ENCODE measurements around the gene RSBN1.
"Not testable (repeated sequence)": the region's sequence is repeated elsewhere in the genome, so short reads cannot be mapped to it uniquely, and the experiment has no call there.

RSBN1 gene

GRCh38 chr1:113783254-113784103 is 28.8 kb downstream of the RSBN1 start:
- FAIRE-seq (no peak), DNase-seq (ENCODE audit: low spot score) (no peak)

- no peak for FAIRE-seq
- DNase-seq (ENCODE audit: low spot score) = no peak
Observed at GRCh38 chr1:113782406-113782805, 29.9 kb downstream of the RSBN1 start.

GRCh38 chr1:113780374-113781146 is 31.7 kb downstream of the RSBN1 start:
- no peak for FAIRE-seq

GRCh38 chr1:113779542-113779941 is 32.7 kb downstream of the RSBN1 start:
- no peak for DNase-seq (ENCODE audit: low spot score)
- no peak for FAIRE-seq

More at GRCh38 chr1:113780374-113781146, 31.7 kb downstream of the RSBN1 start:
- DNase-seq (ENCODE audit: low spot score) = no peak

GRCh38 chr1:113777561-113777960 is 34.7 kb downstream of the RSBN1 start:
- no peak for FAIRE-seq
- DNase-seq (ENCODE audit: low spot score) = no peak

GRCh38 chr1:113770031-113770430 is 42.2 kb downstream of the RSBN1 start:
- DNase-seq (ENCODE audit: low spot score) (no peak), FAIRE-seq (no peak)

- no peak for DNase-seq (ENCODE audit: low spot score)
- no peak for FAIRE-seq
Observed at GRCh38 chr1:113769601-113769970, 42.7 kb downstream of the RSBN1 start.

GRCh38 chr1:113768916-113769600 is 43.2 kb downstream of the RSBN1 start:
- DNase-seq (ENCODE audit: low spot score) (no peak), FAIRE-seq (no peak)

- DNase-seq (ENCODE audit: low spot score) = no peak
- no peak for FAIRE-seq
Observed at GRCh38 chr1:113765306-113766230, 46.7 kb downstream of the RSBN1 start.

GRCh38 chr1:113763661-113764060 is 48.6 kb downstream of the RSBN1 start:
- DNase-seq (ENCODE audit: low spot score) = no peak
- FAIRE-seq = no peak

- FAIRE-seq = no peak
Observed at GRCh38 chr1:113761937-113762336, 50.3 kb downstream of the RSBN1 start.

GRCh38 chr1:113760102-113761080 is 51.9 kb downstream of the RSBN1 start:
- DNase-seq (ENCODE audit: low spot score) (no peak), FAIRE-seq (no peak)

More at GRCh38 chr1:113761937-113762336, 50.3 kb downstream of the RSBN1 start:
- DNase-seq (ENCODE audit: low spot score) = no peak

- no peak for FAIRE-seq
Observed at GRCh38 chr1:113759333-113760101, 52.8 kb downstream of the RSBN1 start, which contains the start of gene PHTF1. PHTF1 (minus strand) TSS chr1:113759486; CDS start chr1:113758703, 783 bp downstream.

GRCh38 chr1:113758631-113759332 is 53.5 kb downstream of the RSBN1 start:
- FAIRE-seq (no peak), DNase-seq (ENCODE audit: low spot score) (peak; percentile 81)

More at GRCh38 chr1:113759333-113760101, 52.8 kb downstream of the RSBN1 start, which contains the start of gene PHTF1:
- DNase-seq (ENCODE audit: low spot score) = peak; percentile 92

- no peak for FAIRE-seq
Observed at GRCh38 chr1:113756461-113756860, 55.8 kb downstream of the RSBN1 start.

GRCh38 chr1:113753333-113753732 is 58.9 kb downstream of the RSBN1 start:
- FAIRE-seq; DNase-seq (ENCODE audit: low spot score): not testable (repeated sequence)

More at GRCh38 chr1:113756461-113756860, 55.8 kb downstream of the RSBN1 start:
- DNase-seq (ENCODE audit: low spot score) = no peak

- DNase-seq (ENCODE audit: low spot score) (no peak), FAIRE-seq (no peak)
Observed at GRCh38 chr1:113751516-113751915, 60.8 kb downstream of the RSBN1 start.

- FAIRE-seq = no peak
- no peak for DNase-seq (ENCODE audit: low spot score)
Observed at GRCh38 chr1:113751114-113751513, 61.2 kb downstream of the RSBN1 start.
